Ishikawa (cell line): ENCODE results near the gene RHBDD1.

ENCODE experiments used
- TCF12 ChIP-seq: IDR thresholded peaks from 2 replicates; pipeline ENCODE4 v1.6.1; 2012; ENCODE audit warnings: low read depth
- TF ChIP-seq, protein P1 (sequence below): IDR thresholded peaks from 2 replicates; pipeline ENCODE4 v1.6.1; 2012

GRCh38 chr2:226835796-226836547 is at the start of gene RHBDD1:
- TF ChIP-seq, protein P1, sequence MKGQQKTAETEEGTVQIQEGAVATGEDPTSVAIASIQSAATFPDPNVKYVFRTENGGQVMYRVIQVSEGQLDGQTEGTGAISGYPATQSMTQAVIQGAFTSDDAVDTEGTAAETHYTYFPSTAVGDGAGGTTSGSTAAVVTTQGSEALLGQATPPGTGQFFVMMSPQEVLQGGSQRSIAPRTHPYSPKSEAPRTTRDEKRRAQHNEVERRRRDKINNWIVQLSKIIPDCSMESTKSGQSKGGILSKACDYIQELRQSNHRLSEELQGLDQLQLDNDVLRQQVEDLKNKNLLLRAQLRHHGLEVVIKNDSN, result peak; percentile 29; the same call in 1 of the 2 replicates
- peak; percentile 57 for TF ChIP-seq TCF12
